Keratinocyte (primary cell): Measurements from ENCODE around the gene KLK1. TPM values are rescaled to one million over a fixed set of nuclear protein-coding genes. Genes with fewer than 3 reads are reported as not detected.

ENCODE experiments used
- DNase-seq: peaks from one replicate; pipeline ENCODE4 v3.0.0-alpha.2; 2011; ENCODE audit warnings: low read depth, missing footprints, low spot score
- FAIRE-seq: peaks from 2 replicates; lab custom pipeline; 2011; peaks lifted over from hg19 to GRCh38; lab: Jason Lieb, UNC
- H2AFZ ChIP-seq: 2 replicates; pipeline ENCODE4 v1.6.0; 2012; ENCODE audit warnings: low read length, control low read depth, inconsistent platforms; ENCODE audit not compliant: control insufficient read depth
- H3K27ac ChIP-seq: 2 replicates; pipeline ENCODE4 v1.5.1; 2011; ENCODE audit warnings: low read length; ENCODE audit not compliant: control insufficient read depth, insufficient read depth
- H3K27me3 ChIP-seq: 3 replicates; pipeline ENCODE4 v1.6.0; 2011; ENCODE audit warnings: low read length; ENCODE audit not compliant: control insufficient read depth, insufficient read depth; ENCODE audit errors: extremely low read depth
- H3K36me3 ChIP-seq, 2 experiments: 2 replicates in 1 of 2; 3 replicates in 1 of 2; pipeline ENCODE4 v1.5.1; 2011; ENCODE audit warnings: low read length in 2 of 2, mild to moderate bottlenecking in 1 of 2; ENCODE audit not compliant: control insufficient read depth in 2 of 2, insufficient read depth in 2 of 2; ENCODE audit errors: extremely low read depth in 1 of 2
- H3K4me1 ChIP-seq: 3 replicates; pipeline ENCODE4 v1.5.1; 2011; ENCODE audit warnings: low read length; ENCODE audit not compliant: control insufficient read depth, insufficient read depth; ENCODE audit errors: extremely low read depth
- H3K4me2 ChIP-seq: 3 replicates; pipeline ENCODE4 v1.6.0; 2011; ENCODE audit warnings: low read depth, low read length; ENCODE audit not compliant: control insufficient read depth, insufficient read depth; ENCODE audit errors: extremely low read depth
- H3K4me3 ChIP-seq, 3 experiments: fragments of 200-600 bp in 1 of 3; sonication (generic) in 1 of 3; 2 replicates in 2 of 3; 3 replicates in 1 of 3; pipeline ENCODE4 v1.5.1; 2011 to 2016; ENCODE audit warnings: low read length in 3 of 3, mild to moderate bottlenecking in 3 of 3, control low read depth in 2 of 3, inconsistent platforms in 1 of 3, low read depth in 1 of 3, mixed read lengths in 1 of 3, mixed run types in 1 of 3, moderate library complexity in 1 of 3; ENCODE audit not compliant: control insufficient read depth in 2 of 3, insufficient read depth in 2 of 3; ENCODE audit errors: extremely low read depth in 1 of 3
- H3K79me2 ChIP-seq: 2 replicates; pipeline ENCODE4 v1.6.0; 2012; ENCODE audit warnings: low read length; ENCODE audit not compliant: control insufficient read depth, insufficient read depth
- H3K9ac ChIP-seq: 3 replicates; pipeline ENCODE4 v1.6.0; 2011; ENCODE audit warnings: low read length; ENCODE audit not compliant: control insufficient read depth, insufficient read depth; ENCODE audit errors: extremely low read depth
- H3K9me1 ChIP-seq: 3 replicates; pipeline ENCODE4 v1.6.0; 2011; ENCODE audit warnings: low read length; ENCODE audit not compliant: control insufficient read depth, insufficient read depth; ENCODE audit errors: extremely low read depth
- H3K9me3 ChIP-seq: 2 replicates; pipeline ENCODE4 v1.5.1; 2012; ENCODE audit warnings: low read depth, low read length; ENCODE audit not compliant: control insufficient read depth
- H4K20me1 ChIP-seq: 3 replicates; pipeline ENCODE4 v1.6.0; 2011; ENCODE audit warnings: low read length; ENCODE audit not compliant: control insufficient read depth, insufficient read depth; ENCODE audit errors: extremely low read depth
- EZH2 ChIP-seq: IDR thresholded peaks from one replicate; pipeline ENCODE4 v1.6.1; 2012; ENCODE audit warnings: inconsistent platforms, mild to moderate bottlenecking, low read length, moderate library complexity
- dilution Hi-C: fragments of 300-500 bp; cut with MboI; formaldehyde crosslinking; loops from one replicate; pipeline ENCODE4 v1.7.0; 2020; ENCODE audit warnings: low sequenced_read_pairs; ENCODE audit not compliant: extremely low pct_ligation_motif_present
- polyA plus RNA-seq, 5 experiments: library from polyadenylated mRNA; depleted of rRNA in 3 of 5; stranded (reverse) in 3 of 5; stranded (forward) in 1 of 5; unstranded in 1 of 5; fragments of >200 nt; gene quantifications; 1 replicate in 1 of 5; 2 replicates in 3 of 5; 3 replicates in 1 of 5; pipeline versions ENCODE4 v1.2.1 to v1.2.3, GENCODE V29; 2011 to 2012; ENCODE audit warnings: missing spikeins in 2 of 5, low read depth in 1 of 5, low replicate concordance in 1 of 5
- TF ChIP-seq, protein P1 (sequence below), 3 experiments: IDR thresholded peaks in 1 of 3; conservative IDR thresholded peaks in 1 of 3; optimal IDR thresholded peaks in 1 of 3; 2 replicates in 2 of 3; 3 replicates in 1 of 3; pipeline versions ENCODE3 to v1.5.1; 2011; ENCODE audit warnings: low read length in 3 of 3, mild to moderate bottlenecking in 3 of 3, moderate library complexity in 2 of 3, control low read depth in 1 of 3, inconsistent platforms in 1 of 3; ENCODE audit not compliant: insufficient read depth in 2 of 3; ENCODE audit errors: extremely low read depth in 1 of 3

KLK1 gene
- polyA plus RNA-seq, 1 donor (not counting 4 experiments of a cell fraction or from before 2014, with no cell fraction given): 0.31 TPM

DNA sequence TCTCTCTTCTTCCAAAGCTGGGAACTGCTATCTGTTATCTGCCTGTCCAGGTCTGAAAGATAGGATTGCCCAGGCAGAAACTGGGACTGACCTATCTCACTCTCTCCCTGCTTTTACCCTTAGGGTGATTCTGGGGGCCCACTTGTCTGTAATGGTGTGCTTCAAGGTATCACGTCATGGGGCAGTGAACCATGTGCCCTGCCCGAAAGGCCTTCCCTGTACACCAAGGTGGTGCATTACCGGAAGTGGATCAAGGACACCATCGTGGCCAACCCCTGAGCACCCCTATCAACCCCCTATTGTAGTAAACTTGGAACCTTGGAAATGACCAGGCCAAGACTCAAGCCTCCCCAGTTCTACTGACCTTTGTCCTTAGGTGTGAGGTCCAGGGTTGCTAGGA lies 36.3 kb upstream of the KLK1 start:
- Histone ChIP-seq H3K9me1 (no peaks in the 10 kb centered on the region), H3K9me3 (peaks cover 2% of the 10 kb centered on the region), H4K20me1 (no peaks in the 10 kb centered on the region), H2AFZ (no peak overlapping the region), H3K4me3 (no peak overlapping the region), H3K36me3 (no peaks in the 10 kb centered on the region), H3K27me3 (peaks cover 15% of the 10 kb centered on the region), H3K4me2 (no peak overlapping the region), H3K4me1 (no peaks in the 10 kb centered on the region), H3K27ac (no peak overlapping the region), H3K9ac (no peak overlapping the region), H3K79me2 (no peaks in the 10 kb centered on the region)
- no peak for FAIRE-seq
- DNase-seq: no peak
- TF ChIP-seq EZH2: no peak
- TF ChIP-seq, protein P1, sequence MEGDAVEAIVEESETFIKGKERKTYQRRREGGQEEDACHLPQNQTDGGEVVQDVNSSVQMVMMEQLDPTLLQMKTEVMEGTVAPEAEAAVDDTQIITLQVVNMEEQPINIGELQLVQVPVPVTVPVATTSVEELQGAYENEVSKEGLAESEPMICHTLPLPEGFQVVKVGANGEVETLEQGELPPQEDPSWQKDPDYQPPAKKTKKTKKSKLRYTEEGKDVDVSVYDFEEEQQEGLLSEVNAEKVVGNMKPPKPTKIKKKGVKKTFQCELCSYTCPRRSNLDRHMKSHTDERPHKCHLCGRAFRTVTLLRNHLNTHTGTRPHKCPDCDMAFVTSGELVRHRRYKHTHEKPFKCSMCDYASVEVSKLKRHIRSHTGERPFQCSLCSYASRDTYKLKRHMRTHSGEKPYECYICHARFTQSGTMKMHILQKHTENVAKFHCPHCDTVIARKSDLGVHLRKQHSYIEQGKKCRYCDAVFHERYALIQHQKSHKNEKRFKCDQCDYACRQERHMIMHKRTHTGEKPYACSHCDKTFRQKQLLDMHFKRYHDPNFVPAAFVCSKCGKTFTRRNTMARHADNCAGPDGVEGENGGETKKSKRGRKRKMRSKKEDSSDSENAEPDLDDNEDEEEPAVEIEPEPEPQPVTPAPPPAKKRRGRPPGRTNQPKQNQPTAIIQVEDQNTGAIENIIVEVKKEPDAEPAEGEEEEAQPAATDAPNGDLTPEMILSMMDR (optimal IDR thresholded peaks at IDR 0.05 in 1 of 3, IDR thresholded peaks at IDR 0.05 in 1 of 3, conservative IDR thresholded peaks at IDR 0.05 in 1 of 3; ENCODE audit: extremely low read depth in 1 of 3, insufficient read depth in 2 of 3, low read length in 3 of 3): no peak
- dilution Hi-C loops: no loop called here

DNA sequence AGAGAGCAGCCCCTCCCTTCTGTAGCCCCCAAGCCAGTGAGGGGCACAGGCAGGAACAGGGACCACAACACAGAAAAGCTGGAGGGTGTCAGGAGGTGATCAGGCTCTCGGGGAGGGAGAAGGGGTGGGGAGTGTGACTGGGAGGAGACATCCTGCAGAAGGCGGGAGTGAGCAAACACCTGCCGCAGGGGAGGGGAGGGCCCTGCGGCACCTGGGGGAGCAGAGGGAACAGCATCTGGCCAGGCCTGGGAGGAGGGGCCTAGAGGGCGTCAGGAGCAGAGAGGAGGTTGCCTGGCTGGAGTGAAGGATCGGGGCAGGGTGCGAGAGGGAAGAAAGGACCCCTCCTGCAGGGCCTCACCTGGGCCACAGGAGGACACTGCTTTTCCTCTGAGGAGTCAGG lies 35.3 kb upstream of the KLK1 start:
- no peak overlapping the region for H3K27ac ChIP-seq
- peaks cover 20% of the 10 kb centered on the region for H3K27me3 ChIP-seq
- peaks cover 2% of the 10 kb centered on the region for H3K9me3 ChIP-seq
- DNase-seq (no peak), FAIRE-seq (no peak)
- H3K9me1 ChIP-seq: no peaks in the 10 kb centered on the region
- H3K9ac ChIP-seq: no peak overlapping the region
- no peaks in the 10 kb centered on the region for H4K20me1 ChIP-seq
- no peak overlapping the region for H3K4me2 ChIP-seq
- TF ChIP-seq, protein P1 (optimal IDR thresholded peaks at IDR 0.05 in 1 of 3, IDR thresholded peaks at IDR 0.05 in 1 of 3, conservative IDR thresholded peaks at IDR 0.05 in 1 of 3; ENCODE audit: extremely low read depth in 1 of 3, insufficient read depth in 2 of 3, low read length in 3 of 3): no peak
- TF ChIP-seq EZH2: no peak
- dilution Hi-C loops: no loop called here
- H3K4me3 ChIP-seq: no peak overlapping the region
- no peaks in the 10 kb centered on the region for H3K4me1 ChIP-seq
- no peak overlapping the region for H2AFZ ChIP-seq
- no peaks in the 10 kb centered on the region for H3K79me2 ChIP-seq
- H3K36me3 ChIP-seq: no peaks in the 10 kb centered on the region
